Activated CD4-positive, alpha-beta memory T cell treated with anti-CD3 and anti-CD28 coated beads for 36 hours (primary cell): Measurements from ENCODE around the gene DGKG. TPM values are rescaled to one million over a fixed set of nuclear protein-coding genes. Genes with fewer than 3 reads are reported as not detected.

Source experiments
- CTCF ChIA-PET: fragments of 350-600 bp; sonication (Branson Sonifier 250); formaldehyde crosslinking; loops from one replicate; lab custom pipeline; 2021; ENCODE audit warnings: antibody characterized with exemption, inconsistent platforms; lab: Charles Lee
- POLR2A ChIA-PET: fragments of 350-600 bp; sonication (Branson Sonifier 250); formaldehyde crosslinking; loops from one replicate; lab custom pipeline; 2021; ENCODE audit warnings: antibody characterized with exemption; lab: Charles Lee
- DNase-seq: peaks from one replicate; pipeline ENCODE4 v3.0.0-alpha.2; 2020
- H3K27ac Mint-ChIP-seq: one replicate; pipeline ENCODE4 v1.8.0; 2021; ENCODE audit warnings: mixed read lengths
- H3K27me3 Mint-ChIP-seq: one replicate; pipeline ENCODE4 v1.8.0; 2021; ENCODE audit warnings: mixed read lengths
- H3K36me3 Mint-ChIP-seq: one replicate; pipeline ENCODE4 v1.8.0; 2021; ENCODE audit warnings: mixed read lengths
- H3K4me1 Mint-ChIP-seq: one replicate; pipeline ENCODE4 v1.8.0; 2021; ENCODE audit warnings: low read depth, mixed read lengths
- H3K4me3 Mint-ChIP-seq: one replicate; pipeline ENCODE4 v1.8.0; 2021; ENCODE audit warnings: mild to moderate bottlenecking, mixed read lengths
- H3K9me3 Mint-ChIP-seq: one replicate; pipeline ENCODE4 v1.8.0; 2021; ENCODE audit warnings: mixed read lengths
- intact Hi-C: fragments of 100-400 bp; cut with micrococcal nuclease; formaldehyde crosslinking; loops from one replicate; pipeline ENCODE4 v1.15.1; 2023
- total RNA-seq, 2 experiments: library from RNA; stranded (reverse); gene quantifications; one replicate each; pipeline ENCODE4 v1.2.3, GENCODE V29; 2021

DGKG gene
- total RNA-seq, 2 experiments from 2014 or later: 0.12 to 0.39 TPM

DNA sequence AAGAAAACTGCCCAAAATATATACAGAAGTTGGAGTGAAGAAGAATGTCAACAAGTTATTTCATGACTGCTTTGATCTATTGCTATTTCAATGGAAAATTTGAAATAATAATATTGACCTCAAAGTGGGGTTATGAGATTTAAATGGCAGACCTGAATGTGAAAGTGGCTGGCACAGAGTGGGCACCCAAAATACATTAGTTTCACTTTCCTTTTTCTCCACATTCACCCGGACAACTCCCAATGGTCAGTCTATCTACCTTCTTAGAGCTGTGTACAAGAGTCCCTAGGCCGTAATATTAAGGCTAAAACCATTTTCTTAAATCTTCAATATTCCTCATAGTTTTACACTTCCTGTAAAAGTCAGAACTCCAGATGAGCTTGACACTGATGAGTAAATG, 191.5 kb downstream of the DGKG start:
- Mint-ChIP-seq H3K9me3 (no peaks in the 10 kb centered on the region), H3K4me1 (no peaks in the 10 kb centered on the region), H3K27me3 (peaks cover 16% of the 10 kb centered on the region), H3K4me3 (no peak overlapping the region), H3K36me3 (no peaks in the 10 kb centered on the region), H3K27ac (no peak overlapping the region)
- ChIA-PET POLR2A (no interaction called here), CTCF (no interaction called here)
- DNase-seq: no peak
- intact Hi-C loops: no loop called here

GRCh38 chr3:186169379-186169778, 192.7 kb downstream of the DGKG start:
- H3K4me3 Mint-ChIP-seq: no peak overlapping the region
- no peaks in the 10 kb centered on the region for H3K36me3 Mint-ChIP-seq
- H3K27ac Mint-ChIP-seq: no peak overlapping the region
- ChIA-PET CTCF (no interaction called here), POLR2A (no interaction called here)
- no peak for DNase-seq
- H3K9me3 Mint-ChIP-seq: no peaks in the 10 kb centered on the region
- H3K27me3 Mint-ChIP-seq: peaks cover 20% of the 10 kb centered on the region
- H3K4me1 Mint-ChIP-seq: no peaks in the 10 kb centered on the region
- intact Hi-C loops: no loop called here

DNA sequence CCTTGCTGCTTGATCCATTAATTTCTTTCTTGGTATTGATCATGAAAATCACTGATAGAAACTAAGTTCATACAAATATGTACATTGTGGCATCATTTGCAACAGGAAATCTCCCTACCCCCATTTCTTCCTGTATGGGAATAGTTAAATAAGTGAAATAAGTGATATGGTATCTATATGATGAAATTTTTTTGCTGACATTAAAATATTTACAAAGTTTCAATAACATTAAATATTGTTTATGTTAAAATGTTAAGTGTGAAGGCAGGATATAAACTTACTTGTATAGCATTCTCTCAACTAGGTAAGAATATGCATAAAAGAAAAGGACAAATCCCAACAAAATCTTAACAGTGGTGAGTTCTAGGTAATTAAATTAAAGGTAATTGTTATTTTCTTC, 193.1 kb downstream of the DGKG start:
- Mint-ChIP-seq H3K36me3 (no peaks in the 10 kb centered on the region), H3K27me3 (peaks cover 23% of the 10 kb centered on the region), H3K9me3 (no peaks in the 10 kb centered on the region), H3K27ac (no peak overlapping the region), H3K4me1 (no peaks in the 10 kb centered on the region), H3K4me3 (no peak overlapping the region)
- ChIA-PET POLR2A (no interaction called here), CTCF (no interaction called here)
- no peak for DNase-seq
- intact Hi-C loops: no loop called here

- no peak overlapping the region for H3K4me3 Mint-ChIP-seq
- intact Hi-C loops: no loop called here
- no peak overlapping the region for H3K27ac Mint-ChIP-seq
- no peaks in the 10 kb centered on the region for H3K9me3 Mint-ChIP-seq
- no peaks in the 10 kb centered on the region for H3K36me3 Mint-ChIP-seq
- POLR2A ChIA-PET: no interaction called here
- H3K27me3 Mint-ChIP-seq: peaks cover 28% of the 10 kb centered on the region
- H3K4me1 Mint-ChIP-seq: no peaks in the 10 kb centered on the region
- no peak for DNase-seq
- CTCF ChIA-PET: no interaction called here
Measured at GRCh38 chr3:186167646-186168395, 194.2 kb downstream of the DGKG start.

DNA sequence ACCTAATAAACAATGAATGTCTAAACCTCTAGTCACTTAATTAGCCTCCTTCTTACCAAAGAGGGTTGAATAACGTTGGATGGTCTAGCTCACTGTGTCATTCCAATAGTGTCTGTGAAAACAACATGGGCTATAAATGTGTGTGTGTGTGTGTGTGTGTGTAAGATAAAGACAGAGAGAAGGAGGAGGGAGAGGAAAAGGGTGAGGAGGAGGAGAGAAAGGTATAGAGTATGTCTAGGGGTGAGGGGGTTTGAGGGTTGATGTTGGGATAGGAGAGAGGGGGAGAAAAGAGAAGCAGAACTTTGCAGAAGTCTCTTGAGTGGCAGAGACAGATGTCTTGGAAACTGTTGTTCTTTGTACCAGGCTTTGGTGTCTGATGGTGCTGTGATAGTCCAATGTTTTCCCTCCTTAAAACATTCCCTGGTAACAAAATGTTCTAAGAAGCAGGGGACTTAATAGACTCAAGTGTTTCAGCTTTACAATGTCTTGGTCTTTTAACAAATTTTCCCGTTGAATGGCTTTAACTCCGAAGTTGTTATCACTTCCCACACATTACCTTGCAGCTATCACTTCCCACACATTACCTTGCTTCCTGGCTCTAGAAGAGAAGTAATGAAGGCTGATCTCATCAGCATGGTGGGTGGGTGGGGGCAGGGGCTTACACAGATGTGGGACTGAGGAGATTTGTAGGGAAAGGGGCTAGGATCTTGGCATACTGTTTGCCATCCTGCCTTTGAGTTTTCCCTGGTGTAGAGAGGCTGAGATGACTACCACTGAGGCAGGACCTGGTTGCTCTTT, 195.3 kb downstream of the DGKG start:
- Mint-ChIP-seq H3K9me3 (no peaks in the 10 kb centered on the region), H3K27ac (no peak overlapping the region), H3K27me3 (peaks cover 28% of the 10 kb centered on the region), H3K4me1 (no peaks in the 10 kb centered on the region), H3K4me3 (no peak overlapping the region), H3K36me3 (no peaks in the 10 kb centered on the region)
- intact Hi-C loops: no loop called here
- POLR2A ChIA-PET: no interaction called here
- CTCF ChIA-PET: no interaction called here
- DNase-seq: no peak

DNA sequence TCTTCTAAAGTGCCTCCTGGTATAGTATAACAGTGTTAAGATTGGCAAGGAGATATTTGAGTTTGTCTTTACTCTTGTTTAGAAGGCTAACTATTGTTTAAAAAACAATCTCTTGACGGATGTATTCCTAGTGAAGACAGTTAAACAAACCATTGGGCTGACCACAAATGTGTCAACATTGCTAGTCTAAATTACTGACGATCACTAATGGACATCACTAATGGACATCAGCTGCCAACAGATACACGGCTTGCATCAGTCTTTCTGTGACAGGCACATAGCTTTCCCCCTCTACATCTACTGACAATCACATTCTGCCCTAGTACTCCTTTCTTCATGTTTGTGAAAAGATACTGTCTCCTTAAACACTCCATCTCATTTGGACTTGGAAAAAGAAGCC, 196.0 kb downstream of the DGKG start:
- Mint-ChIP-seq H3K9me3 (no peaks in the 10 kb centered on the region), H3K27ac (no peak overlapping the region), H3K27me3 (peaks cover 31% of the 10 kb centered on the region), H3K4me3 (no peak overlapping the region), H3K4me1 (no peaks in the 10 kb centered on the region), H3K36me3 (no peaks in the 10 kb centered on the region)
- DNase-seq: no peak
- ChIA-PET CTCF (no interaction called here), POLR2A (no interaction called here)
- intact Hi-C loops: no loop called here

- H3K27ac Mint-ChIP-seq: no peak overlapping the region
- no peaks in the 10 kb centered on the region for H3K4me1 Mint-ChIP-seq
- no peaks in the 10 kb centered on the region for H3K9me3 Mint-ChIP-seq
- CTCF ChIA-PET: no interaction called here
- POLR2A ChIA-PET: no interaction called here
- DNase-seq: no peak
- no peaks in the 10 kb centered on the region for H3K36me3 Mint-ChIP-seq
- H3K4me3 Mint-ChIP-seq: no peak overlapping the region
- intact Hi-C loops: no loop called here
- H3K27me3 Mint-ChIP-seq: peaks cover 36% of the 10 kb centered on the region
Measured at GRCh38 chr3:186165331-186165730, 196.7 kb downstream of the DGKG start.

GRCh38 chr3:186164696-186165095, 197.3 kb downstream of the DGKG start:
- intact Hi-C loops: no loop called here
- Mint-ChIP-seq H3K4me1 (no peaks in the 10 kb centered on the region), H3K36me3 (no peaks in the 10 kb centered on the region), H3K4me3 (no peak overlapping the region), H3K27ac (no peak overlapping the region), H3K27me3 (peaks cover 39% of the 10 kb centered on the region), H3K9me3 (no peaks in the 10 kb centered on the region)
- ChIA-PET CTCF (no interaction called here), POLR2A (no interaction called here)
- no peak for DNase-seq

- Mint-ChIP-seq H3K9me3 (no peaks in the 10 kb centered on the region), H3K4me3 (no peak overlapping the region), H3K4me1 (no peaks in the 10 kb centered on the region), H3K36me3 (no peaks in the 10 kb centered on the region), H3K27me3 (peaks cover 35% of the 10 kb centered on the region), H3K27ac (no peak overlapping the region)
- CTCF ChIA-PET: no interaction called here
- intact Hi-C loops: no loop called here
- POLR2A ChIA-PET: no interaction called here
- DNase-seq: no peak
Measured at GRCh38 chr3:186162221-186162620, 199.8 kb downstream of the DGKG start.

- peaks cover 32% of the 10 kb centered on the region for H3K27me3 Mint-ChIP-seq
- no peaks in the 10 kb centered on the region for H3K4me1 Mint-ChIP-seq
- no peak overlapping the region for H3K27ac Mint-ChIP-seq
- no peaks in the 10 kb centered on the region for H3K36me3 Mint-ChIP-seq
- ChIA-PET CTCF (no interaction called here), POLR2A (no interaction called here)
- intact Hi-C loops: no loop called here
- H3K4me3 Mint-ChIP-seq: no peak overlapping the region
- no peaks in the 10 kb centered on the region for H3K9me3 Mint-ChIP-seq
- no peak for DNase-seq
Measured at GRCh38 chr3:186160691-186161243, 201.3 kb downstream of the DGKG start.

DNA sequence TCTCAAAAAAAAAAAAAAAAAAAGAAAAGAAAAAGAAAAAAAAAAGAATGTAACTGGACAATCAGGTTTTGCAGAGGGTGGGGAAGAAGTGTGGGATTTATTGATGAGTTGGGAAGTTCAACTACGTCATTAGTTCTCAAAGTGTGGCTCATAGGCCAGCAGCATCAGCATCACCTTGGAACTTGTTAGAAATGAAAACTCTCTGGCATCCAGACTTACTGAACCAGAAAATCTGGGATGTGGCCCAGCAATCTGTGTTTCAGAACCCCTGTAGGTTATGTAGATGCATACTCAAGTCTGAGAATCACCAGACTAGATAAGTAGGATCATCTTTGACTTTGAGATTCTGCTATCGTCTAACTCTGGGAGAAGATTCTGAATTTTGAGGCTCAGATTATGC, 207.4 kb downstream of the DGKG start:
- peaks cover 39% of the 10 kb centered on the region for H3K27me3 Mint-ChIP-seq
- no peak for DNase-seq
- intact Hi-C loops: no loop called here
- ChIA-PET CTCF (no interaction called here), POLR2A (no interaction called here)
- H3K9me3 Mint-ChIP-seq: no peaks in the 10 kb centered on the region
- no peak overlapping the region for H3K27ac Mint-ChIP-seq
- no peak overlapping the region for H3K4me3 Mint-ChIP-seq
- H3K36me3 Mint-ChIP-seq: no peaks in the 10 kb centered on the region
- peaks cover 13% of the 10 kb centered on the region for H3K4me1 Mint-ChIP-seq

GRCh38 chr3:186152889-186153292, 209.1 kb downstream of the DGKG start:
- Mint-ChIP-seq H3K4me1 (peaks cover 13% of the 10 kb centered on the region), H3K4me3 (no peak overlapping the region), H3K9me3 (no peaks in the 10 kb centered on the region), H3K27me3 (peaks cover 44% of the 10 kb centered on the region), H3K36me3 (no peaks in the 10 kb centered on the region), H3K27ac (no peak overlapping the region)
- DNase-seq: no peak
- CTCF ChIA-PET: interaction anchor here (1.0 kb wide), 1 partner anchor 209 kb away, joined by 4 read pairs; no protein-coding TSS in a partner anchor
- POLR2A ChIA-PET: no interaction called here
- intact Hi-C loops: no loop called here
